HUES6 (cell line): Measurements from ENCODE around the gene TMEM196.
"Not testable (repeated sequence)": the region's sequence is repeated elsewhere in the genome, so short reads cannot be mapped to it uniquely, and the experiment has no call there.

ENCODE experiments used
- H3K27ac ChIP-seq: 2 replicates; pipeline ENCODE4 v1.7.0; 2013; ENCODE audit warnings: low read depth, mild to moderate bottlenecking, low read length, inconsistent platforms
- H3K27me3 ChIP-seq: 2 replicates; pipeline ENCODE4 v1.6.1; 2013; ENCODE audit warnings: low read length; ENCODE audit not compliant: control insufficient read depth, insufficient read depth
- H3K36me3 ChIP-seq: 2 replicates; pipeline ENCODE4 v1.6.1; 2013; ENCODE audit warnings: low read length; ENCODE audit not compliant: control insufficient read depth, insufficient read depth
- H3K4me1 ChIP-seq: 2 replicates; pipeline ENCODE4 v1.6.1; 2013; ENCODE audit warnings: low read length; ENCODE audit not compliant: control insufficient read depth, insufficient read depth
- H3K4me3 ChIP-seq: 2 replicates; pipeline ENCODE4 v1.5.1; 2013; ENCODE audit warnings: low read depth, low read length
- H3K9ac ChIP-seq: one replicate; pipeline ENCODE4 v1.6.1; 2013; ENCODE audit warnings: mild to moderate bottlenecking, low read length
- H3K9me3 ChIP-seq: 2 replicates; pipeline ENCODE4 v1.6.1; 2013; ENCODE audit warnings: low read depth, low read length; ENCODE audit not compliant: control insufficient read depth, insufficient read depth

The TMEM196 gene

DNA sequence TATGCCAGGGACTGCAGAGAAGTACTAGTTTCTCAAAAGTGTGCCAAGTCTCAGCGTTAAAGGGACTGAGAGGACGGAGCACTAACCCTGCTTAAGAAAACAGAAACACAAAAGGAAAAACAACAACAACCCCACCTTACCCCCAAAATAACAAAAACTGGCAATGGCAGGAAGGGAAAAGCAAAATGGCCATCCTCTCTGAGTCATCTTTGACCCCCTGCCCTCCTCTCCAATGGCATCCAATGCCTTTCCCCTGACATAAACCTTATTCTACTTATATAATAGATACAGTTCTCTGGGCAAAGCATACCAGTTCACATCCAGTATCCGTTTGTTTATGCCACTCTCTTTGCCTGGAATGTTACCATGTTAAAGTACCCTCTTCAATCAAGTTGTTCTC, 66.2 kb downstream of the TMEM196 start:
- H3K4me3 ChIP-seq, result peak overlapping the region; percentile 87
- no peak overlapping the region for H3K9ac ChIP-seq
- no peaks in the 10 kb centered on the region; the same call in none of the 2 replicates for H3K36me3 ChIP-seq
- H3K27me3 ChIP-seq, result no peaks in the 10 kb centered on the region
- peaks cover 19% of the 10 kb centered on the region for H3K4me1 ChIP-seq
- no peaks in the 10 kb centered on the region for H3K9me3 ChIP-seq
- H3K27ac ChIP-seq, result no peak overlapping the region

DNA sequence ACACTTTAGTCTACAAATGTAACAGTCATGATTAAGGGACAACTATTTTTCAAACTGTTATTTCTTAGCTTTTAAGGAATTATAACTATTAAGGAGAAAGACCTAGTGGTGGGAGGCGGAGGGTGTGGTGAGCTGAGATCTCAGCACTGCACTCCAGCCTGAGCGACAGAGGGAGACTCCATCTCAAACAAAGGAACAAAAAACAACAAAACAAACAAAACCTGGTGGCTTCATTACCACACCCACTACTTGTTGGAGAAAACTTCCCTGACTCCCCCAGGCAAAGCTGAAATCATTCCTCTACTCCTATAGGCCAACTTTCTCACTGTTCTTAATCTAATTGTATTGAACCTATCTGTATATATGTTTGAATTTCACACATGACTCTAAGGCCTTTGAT, 67.8 kb downstream of the TMEM196 start:
- Histone ChIP-seq H3K4me1 (peaks cover 19% of the 10 kb centered on the region), H3K27me3 (no peaks in the 10 kb centered on the region), H3K9me3 (no peaks in the 10 kb centered on the region), H3K9ac (peak overlapping the region; percentile 37), H3K36me3 (peaks cover 3% of the 10 kb centered on the region), H3K27ac (no peak overlapping the region), H3K4me3 (no peak overlapping the region)

GRCh38 chr7:19701471-19701870, 71.9 kb downstream of the TMEM196 start:
- Histone ChIP-seq H3K36me3 (peaks cover 17% of the 10 kb centered on the region), H3K27me3 (no peaks in the 10 kb centered on the region), H3K9me3 (no peaks in the 10 kb centered on the region), H3K4me1 (peaks cover 9% of the 10 kb centered on the region), H3K9ac (no peak overlapping the region), H3K27ac (no peak overlapping the region), H3K4me3 (no peak overlapping the region)

DNA sequence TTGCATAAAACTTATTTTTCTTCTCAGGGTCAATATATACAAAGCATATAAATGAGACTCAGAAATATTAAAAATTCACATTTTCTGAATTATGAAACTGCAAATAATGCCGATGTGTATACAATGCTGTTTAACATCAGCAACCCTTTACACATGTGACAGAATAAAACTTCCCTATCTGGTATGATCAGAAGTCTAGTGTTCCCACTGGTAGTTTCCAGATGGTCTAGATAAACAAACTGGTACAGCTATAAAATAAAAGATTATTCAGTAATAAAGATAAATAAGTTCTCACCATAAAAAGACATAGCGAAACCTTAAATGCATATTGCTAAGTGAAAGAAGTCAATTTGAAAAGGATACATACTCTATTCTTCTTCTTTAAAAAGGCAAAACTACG, 72.5 kb downstream of the TMEM196 start:
- Histone ChIP-seq H3K9me3 (no peaks in the 10 kb centered on the region), H3K36me3 (peaks cover 20% of the 10 kb centered on the region), H3K27me3 (no peaks in the 10 kb centered on the region), H3K9ac (no peak overlapping the region), H3K4me3 (no peak overlapping the region), H3K27ac (no peak overlapping the region), H3K4me1 (peaks cover 4% of the 10 kb centered on the region; the same call in 1 of the 2 replicates)

GRCh38 chr7:19698331-19698730, 75.1 kb downstream of the TMEM196 start:
- Histone ChIP-seq H3K27ac (no peak overlapping the region), H3K4me1 (no peaks in the 10 kb centered on the region), H3K4me3 (no peak overlapping the region), H3K9me3 (no peaks in the 10 kb centered on the region), H3K27me3 (no peaks in the 10 kb centered on the region), H3K9ac (no peak overlapping the region), H3K36me3 (peaks cover 22% of the 10 kb centered on the region)

DNA sequence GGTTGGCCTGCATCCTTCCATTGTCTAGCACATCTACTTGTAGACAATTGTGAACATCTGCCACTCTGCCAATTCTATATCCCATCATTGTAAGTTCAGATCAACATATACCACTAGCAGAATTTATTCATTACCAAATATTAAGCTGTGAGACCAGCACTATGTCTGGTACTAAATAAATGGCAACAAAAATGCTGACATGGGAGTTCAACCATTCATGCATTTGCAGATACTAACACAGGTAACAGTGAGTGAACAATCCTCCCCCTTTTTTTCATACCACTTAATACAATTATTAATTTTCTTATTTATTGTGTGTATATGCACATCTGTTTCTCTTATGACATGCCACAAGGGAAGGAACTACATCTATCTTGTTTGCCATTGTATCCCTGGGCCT, 76.5 kb downstream of the TMEM196 start:
- Histone ChIP-seq H3K4me1 (no peaks in the 10 kb centered on the region), H3K9ac (no peak overlapping the region), H3K36me3 (peaks cover 22% of the 10 kb centered on the region), H3K27me3 (no peaks in the 10 kb centered on the region), H3K27ac (no peak overlapping the region), H3K4me3 (no peak overlapping the region), H3K9me3 (peaks cover 12% of the 10 kb centered on the region; the same call in 1 of the 2 replicates)

DNA sequence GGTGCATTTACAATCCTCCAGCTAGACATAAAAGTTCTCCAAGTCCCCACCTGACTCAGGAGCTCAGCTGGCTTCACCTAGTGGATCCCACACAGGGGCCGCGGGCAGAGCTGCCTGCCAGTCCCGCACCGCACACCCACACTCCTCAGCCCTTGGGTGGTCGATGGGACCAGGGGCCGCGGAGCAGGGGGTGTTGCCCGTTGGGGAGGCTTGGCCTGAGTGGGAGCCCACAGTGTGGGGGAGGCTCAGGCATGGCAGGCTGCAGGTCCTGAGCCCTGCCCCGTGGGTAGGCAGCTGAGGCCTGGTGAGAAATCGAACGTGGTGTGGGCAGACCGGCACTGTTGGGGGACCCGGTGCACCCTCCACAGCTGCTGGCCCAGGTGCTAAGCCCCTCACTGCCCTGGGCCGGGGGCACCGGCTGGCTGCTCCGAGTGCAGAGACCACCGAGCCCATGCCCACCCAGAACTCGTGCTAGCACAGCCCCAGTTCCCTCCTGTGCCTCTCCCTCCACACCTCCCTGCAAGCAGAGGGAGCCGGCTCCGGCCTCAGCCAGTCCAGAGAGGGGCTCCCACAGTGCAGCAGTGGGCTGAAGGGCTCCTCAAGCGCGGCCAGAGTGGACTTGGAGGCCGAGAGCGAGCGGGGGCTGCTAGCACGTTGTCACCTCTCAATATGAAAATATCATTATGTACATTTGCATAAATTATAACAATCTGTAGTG, 81.1 kb downstream of the TMEM196 start:
- Histone ChIP-seq H3K27me3 (no peaks in the 10 kb centered on the region), H3K4me3 (no peak overlapping the region), H3K36me3 (peaks cover 4% of the 10 kb centered on the region; the same call in 1 of the 2 replicates), H3K27ac (no peak overlapping the region), H3K9me3 (peaks cover 19% of the 10 kb centered on the region; the same call in 1 of the 2 replicates), H3K4me1 (no peaks in the 10 kb centered on the region), H3K9ac (no peak overlapping the region)

DNA sequence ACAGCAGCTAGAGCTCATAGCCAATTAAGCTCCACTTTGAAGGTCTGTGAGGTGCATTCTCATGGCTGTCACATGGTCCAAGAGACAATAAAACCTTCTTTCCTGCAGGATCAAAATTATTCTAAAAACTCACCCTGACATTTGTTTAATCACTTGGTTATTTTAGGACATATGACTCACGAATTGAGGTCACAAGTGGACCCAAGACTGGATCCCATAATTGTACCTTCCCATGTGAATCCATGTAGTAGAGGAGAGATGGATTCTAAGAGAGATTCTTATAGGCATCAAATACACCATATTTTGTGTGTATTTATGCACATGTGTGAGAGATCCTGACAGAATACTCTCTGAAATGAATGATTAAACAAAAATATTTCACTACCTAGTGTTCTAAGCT, 82.7 kb downstream of the TMEM196 start:
- Histone ChIP-seq H3K27me3 (no peaks in the 10 kb centered on the region), H3K36me3 (no peaks in the 10 kb centered on the region), H3K9me3 (peaks cover 19% of the 10 kb centered on the region; the same call in 1 of the 2 replicates), H3K4me3 (no peak overlapping the region), H3K4me1 (no peaks in the 10 kb centered on the region), H3K27ac (no peak overlapping the region), H3K9ac (no peak overlapping the region)

- H3K27me3 ChIP-seq, H3K9ac ChIP-seq, H3K4me1 ChIP-seq, H3K36me3 ChIP-seq, H3K27ac ChIP-seq: not testable (repeated sequence)
- Histone ChIP-seq H3K9me3 (peaks cover 19% of the 10 kb centered on the region; the same call in 1 of the 2 replicates), H3K4me3 (peak overlapping the region; percentile 19; the same call in 1 of the 2 replicates)
Observed at GRCh38 chr7:19689130-19689529, 84.3 kb downstream of the TMEM196 start.

DNA sequence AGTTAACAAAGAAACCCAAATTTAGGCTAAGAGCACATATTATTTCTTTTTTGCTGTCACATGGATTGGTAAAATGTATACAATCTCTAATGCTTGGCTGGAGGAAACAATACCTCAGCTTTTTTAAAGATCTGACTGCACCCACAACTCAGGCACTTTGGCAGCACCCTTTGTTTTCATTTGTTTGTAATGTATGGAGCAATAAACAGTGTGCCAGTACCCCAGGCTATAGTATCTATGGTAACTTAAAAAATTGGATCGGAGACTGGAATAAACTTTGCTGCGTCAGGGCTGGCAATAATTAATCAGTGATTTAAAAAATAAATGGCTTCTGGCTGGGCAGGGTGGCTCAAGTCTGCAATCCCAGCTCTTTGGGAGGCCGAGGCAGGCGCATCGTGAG, 91.8 kb downstream of the TMEM196 start:
- Histone ChIP-seq H3K9me3 (no peaks in the 10 kb centered on the region), H3K27me3 (no peaks in the 10 kb centered on the region), H3K36me3 (no peaks in the 10 kb centered on the region), H3K4me3 (no peak overlapping the region), H3K27ac (no peak overlapping the region), H3K9ac (no peak overlapping the region), H3K4me1 (no peaks in the 10 kb centered on the region)

DNA sequence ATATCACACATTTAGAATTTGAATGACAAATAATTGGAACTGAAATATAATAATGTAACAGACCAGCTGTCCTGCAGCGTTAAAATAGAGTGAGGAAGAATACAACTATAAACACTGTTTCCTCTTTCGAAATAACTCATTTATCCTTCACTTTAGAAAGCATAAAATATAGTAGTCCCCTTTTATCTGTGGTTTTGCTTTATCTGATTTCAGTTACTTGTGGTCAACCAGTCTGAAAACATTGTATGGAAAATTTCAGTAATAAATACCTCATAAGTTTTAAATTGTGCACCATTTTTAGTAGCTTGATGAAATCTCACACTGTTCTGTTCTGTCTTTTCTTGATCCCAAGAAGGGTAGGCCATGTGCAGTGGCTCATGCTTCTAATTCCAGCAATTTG, 96.2 kb downstream of the TMEM196 start:
- no peak overlapping the region for H3K27ac ChIP-seq
- H3K9me3 ChIP-seq, result no peaks in the 10 kb centered on the region
- no peaks in the 10 kb centered on the region for H3K27me3 ChIP-seq
- H3K4me1 ChIP-seq, result no peaks in the 10 kb centered on the region
- H3K4me3 ChIP-seq, result no peak overlapping the region
- H3K36me3 ChIP-seq, result no peaks in the 10 kb centered on the region
- no peak overlapping the region for H3K9ac ChIP-seq
